Mammary epithelial cell (primary cell): Measurements from ENCODE around the gene PRKAA1.

Source experiments
- CTCF ChIP-seq, 2 donors: IDR thresholded peaks in 1 of 2; conservative IDR thresholded peaks in 1 of 2; 2 replicates each; pipeline ENCODE4 v1.5.1; 2011 to 2012; ENCODE audit warnings: inconsistent platforms in 2 of 2, low read length in 2 of 2, mild to moderate bottlenecking in 2 of 2, control low read depth in 1 of 2, low read depth in 1 of 2; ENCODE audit not compliant: insufficient read depth in 1 of 2; ENCODE audit errors: extremely low read depth in 1 of 2
- EZH2 ChIP-seq: IDR thresholded peaks from 2 replicates; pipeline ENCODE4 v1.6.1; 2012; ENCODE audit warnings: low read length, inconsistent platforms, borderline replicate concordance

GRCh38 chr5:40746703-40747102 is 51.5 kb downstream of the PRKAA1 start:
- TF ChIP-seq EZH2 (no peak), CTCF (conservative IDR thresholded peaks at IDR 0.05 in 1 of 2, IDR thresholded peaks at IDR 0.05 in 1 of 2; ENCODE audit: extremely low read depth in 1 of 2, insufficient read depth in 1 of 2, low read depth in 1 of 2, low read length in 2 of 2) (no peak)
